HAP-1 (cell line): ENCODE data around the gene TBC1D10B.
"Not testable (repeated sequence)": the region's sequence is repeated elsewhere in the genome, so short reads cannot be mapped to it uniquely, and the experiment has no call there.

ENCODE experiments used
- DNase-seq, 2 experiments: peaks; one replicate each; pipeline ENCODE4 v3.0.0-alpha.2; 2016 to 2020; ENCODE audit warnings: low spot score in 2 of 2
- H3K27me3 ChIP-seq: fragments of 250-450 bp; sonication (Bioruptor Pico); 2 replicates; pipeline ENCODE4 v1.5.1; 2020; ENCODE audit warnings: low read depth, mild to moderate bottlenecking, moderate library complexity
- H3K36me3 ChIP-seq: fragments of 250-450 bp; sonication (Bioruptor Pico); replicated peaks from 2 replicates; pipeline ENCODE4 v1.5.1; 2020; ENCODE audit warnings: mild to moderate bottlenecking
- H3K4me1 ChIP-seq: fragments of 250-450 bp; sonication (Bioruptor Pico); 2 replicates; pipeline ENCODE4 v1.5.1; 2020; ENCODE audit warnings: mild to moderate bottlenecking
- H3K4me3 ChIP-seq: fragments of 250-450 bp; sonication (Bioruptor Pico); 2 replicates; pipeline ENCODE4 v1.5.1; 2020; ENCODE audit warnings: mild to moderate bottlenecking, moderate library complexity
- H3K9me3 ChIP-seq: fragments of 250-450 bp; sonication (Bioruptor Pico); 2 replicates; pipeline ENCODE4 v1.5.1; 2020; ENCODE audit warnings: mild to moderate bottlenecking, moderate library complexity
- in situ Hi-C: fragments of 300-500 bp; cut with MboI; formaldehyde crosslinking; loops from 3 replicates; pipeline ENCODE4 v1.14.3; 2020; ENCODE audit warnings: low sequenced_read_pairs, inconsistent platforms, mixed read lengths

Gene TBC1D10B

DNA sequence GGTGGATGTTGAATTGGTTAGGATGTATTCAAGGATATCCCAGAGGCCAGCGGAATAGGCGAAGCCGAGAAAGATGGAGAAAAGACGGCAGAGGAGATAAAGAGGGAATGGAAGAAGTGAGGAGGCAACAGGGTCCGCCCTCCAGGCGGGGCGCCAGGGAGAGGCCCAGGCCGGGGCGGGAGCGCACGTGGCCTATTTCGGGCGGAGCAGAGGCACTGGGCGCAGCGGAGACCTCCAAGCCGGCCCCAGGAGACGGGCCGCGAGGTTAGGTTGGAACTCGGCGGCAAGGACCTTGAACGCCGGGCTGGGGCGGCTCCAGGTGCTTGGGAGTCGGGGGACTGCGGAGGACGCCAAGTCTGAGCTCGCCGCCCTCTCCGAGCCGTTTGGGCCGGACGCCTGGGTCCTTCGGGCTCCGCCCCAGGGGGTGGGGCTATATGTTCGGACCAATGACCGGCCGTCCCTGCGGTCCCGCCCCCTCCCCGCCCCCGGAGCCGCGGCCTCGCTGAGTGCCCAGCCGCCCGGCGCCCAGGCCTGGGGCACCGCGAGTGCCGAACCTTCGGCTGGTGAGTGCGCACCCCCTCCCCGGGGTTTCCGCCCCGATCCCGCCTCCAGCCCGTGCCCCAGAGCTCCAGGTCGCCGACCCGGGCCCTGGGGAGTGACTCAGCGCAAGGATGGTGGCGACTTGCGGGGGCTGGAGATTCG is 37.0 kb upstream of the TBC1D10B start, which contains the start of gene ZNF771:
Gene ZNF771 (plus strand): TSS at position 505 of the 702 bp plus-strand sequence. CDS start 448 bp downstream, outside the sequence.
- peaks cover 30% of the 10 kb centered on the region for H3K36me3 ChIP-seq
- H3K27me3 ChIP-seq, result no peaks in the 10 kb centered on the region
- peaks cover 14% of the 10 kb centered on the region for H3K4me1 ChIP-seq
- H3K4me3 ChIP-seq, result peak within 1 kb of the TSS; percentile 84
- DNase-seq, result peak; percentile 84 to 97
- in situ Hi-C loops, result no loop called here
- H3K9me3 ChIP-seq, result no peaks in the 10 kb centered on the region

DNA sequence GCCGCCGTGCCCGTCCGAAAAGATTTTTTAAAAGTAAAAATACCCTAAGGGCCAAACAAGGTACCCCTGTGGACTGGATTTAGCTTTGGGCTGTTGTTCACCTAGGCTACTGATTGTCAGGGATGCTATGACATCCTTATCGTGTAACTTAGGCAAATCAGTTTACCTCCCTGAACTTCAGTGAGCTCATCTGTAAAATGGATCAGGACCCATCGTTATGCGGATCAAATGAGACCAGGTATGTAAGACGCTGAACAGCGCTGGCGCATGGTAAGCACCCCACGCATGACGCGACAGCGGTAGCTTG is 36.5 kb upstream of the TBC1D10B start:
- Histone ChIP-seq H3K9me3 (no peaks in the 10 kb centered on the region), H3K4me1 (peaks cover 14% of the 10 kb centered on the region), H3K4me3 (peak overlapping the region; percentile 84), H3K36me3 (peaks cover 25% of the 10 kb centered on the region), H3K27me3 (no peaks in the 10 kb centered on the region)
- no peak for DNase-seq
- in situ Hi-C loops, result no loop called here

DNA sequence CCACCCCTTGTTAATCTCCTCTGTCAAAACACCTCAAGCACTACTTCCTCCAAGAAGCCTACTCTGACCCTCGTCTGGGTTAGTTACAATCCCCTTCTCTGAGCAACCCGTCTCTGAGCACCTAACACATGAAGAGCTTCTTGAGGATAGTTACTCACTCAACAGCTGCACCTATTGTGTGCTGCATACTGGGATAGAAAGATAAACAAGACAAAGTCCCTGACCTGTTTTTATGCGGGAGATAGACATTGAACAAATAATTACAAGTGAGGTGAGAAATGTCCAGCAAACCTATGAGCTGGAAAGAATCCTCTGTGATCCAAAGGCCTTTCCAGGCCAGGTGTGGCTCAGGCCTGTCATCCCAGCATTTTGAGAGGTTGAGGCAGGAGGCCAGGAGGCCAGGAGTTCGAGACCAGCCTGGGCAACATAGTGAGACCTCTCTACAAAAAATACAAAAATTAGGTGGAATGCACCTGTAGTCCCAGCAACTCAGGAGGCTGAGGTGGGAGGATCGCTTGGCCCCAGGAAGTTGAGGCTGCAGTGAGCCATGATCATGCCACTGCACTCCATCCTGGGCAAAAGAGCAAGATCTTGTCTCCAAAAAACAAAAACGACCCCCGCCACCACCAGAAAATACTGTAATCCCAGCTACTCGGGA is 31.6 kb upstream of the TBC1D10B start:
- no peak for DNase-seq
- H3K4me1 ChIP-seq, result peaks cover 17% of the 10 kb centered on the region
- in situ Hi-C loops, result no loop called here
- H3K9me3 ChIP-seq, result no peaks in the 10 kb centered on the region
- no peaks in the 10 kb centered on the region for H3K27me3 ChIP-seq
- H3K4me3 ChIP-seq, result no peak overlapping the region
- H3K36me3 ChIP-seq, result peaks cover 18% of the 10 kb centered on the region

GRCh38 chr16:30399435-30400186 is 29.3 kb upstream of the TBC1D10B start:
- Histone ChIP-seq H3K9me3 (no peaks in the 10 kb centered on the region), H3K36me3 (peaks cover 18% of the 10 kb centered on the region), H3K27me3 (no peaks in the 10 kb centered on the region), H3K4me1 (peaks cover 17% of the 10 kb centered on the region), H3K4me3 (peak overlapping the region; percentile 42)
- DNase-seq, result no peak
- in situ Hi-C loops, result loop anchor here (25.0 kb wide), 2 partner anchors 312 to 513 kb away; partner anchors contain the start of genes FBXL19, PPP4C, TBX6 and YPEL3

DNA sequence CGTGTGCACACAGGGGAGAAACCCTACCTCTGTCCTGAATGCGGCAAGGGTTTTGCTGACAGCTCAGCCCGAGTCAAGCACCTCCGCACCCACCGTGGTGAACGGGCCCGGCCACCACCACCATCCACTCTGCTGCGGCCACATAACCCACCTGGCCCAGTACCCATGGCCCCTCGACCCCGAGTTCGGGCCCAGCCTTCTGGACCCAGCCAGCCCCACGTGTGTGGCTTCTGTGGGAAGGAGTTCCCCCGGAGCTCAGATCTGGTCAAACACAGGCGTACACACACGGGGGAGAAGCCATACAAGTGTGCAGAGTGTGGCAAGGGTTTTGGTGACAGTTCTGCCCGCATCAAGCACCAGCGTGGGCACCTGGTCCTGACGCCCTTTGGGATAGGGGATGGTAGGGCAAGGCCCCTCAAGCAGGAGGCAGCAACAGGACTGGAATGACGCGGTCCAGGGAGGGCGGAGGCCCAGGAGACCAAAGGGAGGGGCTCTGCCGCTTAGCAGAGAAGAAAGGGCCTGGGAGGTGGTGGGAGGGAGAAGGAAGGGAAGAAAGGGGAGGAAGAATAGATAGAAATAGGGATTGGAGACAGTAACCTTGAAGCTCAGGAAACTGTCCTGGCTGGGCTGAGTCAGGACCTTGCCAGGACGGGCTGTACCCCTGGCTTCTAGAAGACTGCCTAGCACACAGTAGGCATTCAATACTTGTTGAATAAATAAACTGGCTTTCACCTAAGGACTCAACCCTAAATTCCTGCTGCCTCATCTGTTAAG is 28.6 kb upstream of the TBC1D10B start:
- Histone ChIP-seq H3K4me1 (peaks cover 21% of the 10 kb centered on the region), H3K4me3 (no peak overlapping the region)
- in situ Hi-C loops, result loop anchor here (25.0 kb wide), 2 partner anchors 312 to 513 kb away; partner anchors contain the start of genes FBXL19, PPP4C, TBX6 and YPEL3

GRCh38 chr16:30397776-30398660 is 27.7 kb upstream of the TBC1D10B start:
- Histone ChIP-seq H3K27me3 (no peaks in the 10 kb centered on the region), H3K9me3 (no peaks in the 10 kb centered on the region), H3K4me1 (peaks cover 21% of the 10 kb centered on the region), H3K36me3 (peaks cover 18% of the 10 kb centered on the region), H3K4me3 (no peak overlapping the region)
- DNase-seq, result no peak
- in situ Hi-C loops, result loop anchor here (25.0 kb wide), 2 partner anchors 311 to 514 kb away; partner anchors contain the start of genes FBXL19, PPP4C, TBX6 and YPEL3

More for the DNA sequence above, 28.6 kb upstream of the TBC1D10B start:
- no peaks in the 10 kb centered on the region for H3K9me3 ChIP-seq
- DNase-seq, result peak in 1 of 2 experiments; percentile 60
- H3K27me3 ChIP-seq, result no peaks in the 10 kb centered on the region
- peaks cover 18% of the 10 kb centered on the region for H3K36me3 ChIP-seq

GRCh38 chr16:30397056-30397455 is 26.8 kb upstream of the TBC1D10B start:
- no peak overlapping the region for H3K4me3 ChIP-seq
- no peaks in the 10 kb centered on the region for H3K9me3 ChIP-seq
- in situ Hi-C loops, result loop anchor here (25.0 kb wide), 2 partner anchors 310 to 515 kb away; partner anchors contain the start of genes FBXL19, PPP4C, TBX6 and YPEL3
- peaks cover 18% of the 10 kb centered on the region for H3K36me3 ChIP-seq
- DNase-seq, result no peak
- H3K4me1 ChIP-seq, result peaks cover 21% of the 10 kb centered on the region
- no peaks in the 10 kb centered on the region for H3K27me3 ChIP-seq

DNA sequence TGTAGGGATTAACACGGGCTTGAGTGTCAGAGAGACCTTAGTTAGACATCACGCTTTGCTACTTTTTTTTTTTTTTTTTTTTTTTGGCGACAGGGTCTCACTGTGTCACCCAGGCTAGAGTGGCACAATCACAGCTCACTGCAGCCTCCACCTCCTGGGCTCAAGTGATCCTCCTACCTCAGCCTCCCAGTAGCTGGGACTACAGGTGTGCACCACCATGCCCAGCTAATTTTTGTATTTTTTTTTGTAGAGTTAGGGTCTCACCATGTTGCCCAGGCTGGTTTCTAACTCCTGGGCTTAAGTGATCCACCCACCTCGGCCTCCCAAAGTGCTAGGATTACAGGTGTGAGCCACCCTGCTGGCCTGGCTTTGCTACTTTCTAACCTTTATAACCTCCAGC is 26.3 kb upstream of the TBC1D10B start:
- in situ Hi-C loops, result loop anchor here (25.0 kb wide), 2 partner anchors 309 to 516 kb away; partner anchors contain the start of genes FBXL19, PPP4C, TBX6 and YPEL3
- H3K4me1 ChIP-seq, result peaks cover 21% of the 10 kb centered on the region

DNA sequence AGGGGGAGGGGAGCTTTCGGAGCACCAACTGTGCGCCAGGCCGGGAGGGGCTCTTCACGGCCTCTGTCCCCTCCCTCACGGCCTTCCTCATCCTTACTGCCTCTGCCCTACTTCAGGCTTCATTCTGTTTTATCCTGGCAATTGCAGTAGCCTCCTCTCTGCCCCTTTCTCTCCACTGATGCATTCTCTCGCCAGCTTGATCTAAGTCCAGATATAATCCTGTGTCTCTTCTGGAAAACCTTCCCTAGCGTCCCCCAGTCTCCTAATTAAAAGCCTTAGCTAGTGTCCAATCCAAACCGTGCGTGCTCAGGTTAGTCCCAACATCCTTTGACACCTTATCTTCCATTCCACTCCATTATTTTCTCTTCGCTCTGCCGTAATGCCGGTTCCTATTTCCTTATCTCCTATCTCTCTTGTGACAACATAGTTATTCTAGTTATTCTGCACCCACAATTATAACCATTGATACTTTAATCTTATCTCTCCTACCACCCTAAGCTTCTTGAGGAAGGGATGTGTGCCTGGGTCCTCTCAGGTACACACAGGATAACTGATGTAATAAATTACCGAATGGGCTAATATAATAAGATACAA is 25.8 kb upstream of the TBC1D10B start:
- DNase-seq, result no peak
- Histone ChIP-seq H3K27me3 (no peaks in the 10 kb centered on the region), H3K4me1 (peaks cover 21% of the 10 kb centered on the region), H3K4me3 (peak overlapping the region; percentile 88), H3K9me3 (no peaks in the 10 kb centered on the region), H3K36me3 (peaks cover 18% of the 10 kb centered on the region)
- in situ Hi-C loops, result loop anchor here (25.0 kb wide), 2 partner anchors 309 to 516 kb away; partner anchors contain the start of genes FBXL19, PPP4C, TBX6 and YPEL3

More for the DNA sequence above, 26.3 kb upstream of the TBC1D10B start:
- H3K36me3 ChIP-seq, result peaks cover 18% of the 10 kb centered on the region
- H3K27me3 ChIP-seq, DNase-seq, H3K9me3 ChIP-seq: not testable (repeated sequence)
- peak overlapping the region; percentile 88 for H3K4me3 ChIP-seq

DNA sequence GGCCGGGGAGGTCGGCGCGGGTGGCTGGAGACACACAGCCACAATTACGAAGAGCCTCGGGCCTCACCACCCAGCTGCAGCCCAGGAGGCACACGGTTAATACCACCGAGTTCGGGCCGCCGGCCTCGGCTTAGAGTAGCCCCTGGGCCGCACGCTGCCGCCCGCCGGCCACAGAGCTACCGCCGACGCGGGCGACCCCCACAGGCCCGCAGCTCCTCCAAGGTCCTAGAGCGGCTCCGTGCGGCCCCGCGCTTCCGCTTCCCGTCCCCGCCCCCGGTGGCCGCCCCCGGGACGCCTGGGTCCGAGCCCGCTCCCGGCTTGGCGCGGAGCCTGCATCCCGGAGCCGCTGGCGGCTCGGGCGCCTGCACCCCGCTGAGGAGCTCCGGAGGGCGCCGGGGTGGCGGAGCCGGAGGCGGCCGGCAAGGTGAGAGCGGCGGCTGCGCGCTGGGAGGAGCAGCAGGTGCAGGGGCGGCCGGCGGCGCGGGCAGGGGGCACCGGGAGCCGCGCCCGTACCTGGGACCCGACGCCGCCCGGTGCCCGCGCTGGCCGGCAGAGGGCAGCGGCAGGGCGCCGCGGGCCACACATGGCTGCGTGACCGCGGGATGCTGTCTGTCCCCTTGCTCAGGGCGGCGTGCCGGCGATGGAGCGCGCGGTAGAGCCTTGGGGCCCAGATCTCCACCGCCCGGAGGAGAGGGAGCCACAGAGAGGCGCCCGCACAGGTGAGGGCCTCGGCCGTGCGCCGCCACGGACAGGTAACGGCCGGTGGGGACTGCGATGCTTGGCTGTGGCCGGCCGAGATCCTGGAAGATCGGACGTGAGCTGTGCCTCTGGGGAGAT is 25.1 kb upstream of the TBC1D10B start, which contains the start of gene ZNF48:
Gene ZNF48 (plus strand): TSS at position 266 of the 837 bp plus-strand sequence. CDS start 375 bp downstream, at position 641.
- Histone ChIP-seq H3K4me1 (peaks cover 16% of the 10 kb centered on the region), H3K36me3 (peaks cover 18% of the 10 kb centered on the region), H3K4me3 (peak within 1 kb of the TSS; percentile 88), H3K9me3 (no peaks in the 10 kb centered on the region), H3K27me3 (no peaks in the 10 kb centered on the region)
- DNase-seq, result peak; percentile 82 to 89
- in situ Hi-C loops, result loop anchor here (25.0 kb wide), 2 partner anchors 308 to 517 kb away; partner anchors contain the start of genes FBXL19, PPP4C, TBX6 and YPEL3

- no peaks in the 10 kb centered on the region for H3K27me3 ChIP-seq
- peak overlapping the region; percentile 88 for H3K4me3 ChIP-seq
- peaks cover 18% of the 10 kb centered on the region for H3K36me3 ChIP-seq
- peaks cover 10% of the 10 kb centered on the region for H3K4me1 ChIP-seq
- H3K9me3 ChIP-seq, result no peaks in the 10 kb centered on the region
- in situ Hi-C loops, result loop anchor here (25.0 kb wide), 2 partner anchors 307 to 518 kb away; partner anchors contain the start of genes FBXL19, PPP4C, TBX6 and YPEL3
- DNase-seq, result no peak
These were observed 24.4 kb upstream of the TBC1D10B start for GRCh38 chr16:30394592-30395154.
